Panc1 (cell line): ENCODE results near the gene POLE4. TPM values are rescaled to one million over a fixed set of nuclear protein-coding genes. Genes with fewer than 3 reads are reported as not detected.

Experiments
- ATAC-seq: fragments of 200-7000 bp; cut with Tn5 transposase; 2 replicates; pipeline ENCODE4 v1.9.1; 2020; ENCODE audit warnings: mild to moderate bottlenecking, moderate library complexity
- Bru-seq: library from RNA; stranded (reverse); fragments of 400-500 nt; gene quantifications from one replicate; lab custom pipeline; 2021; lab: Mats Ljungman, UMichigan
- BruChase-seq, 2 experiments: library from RNA; stranded (reverse); fragments of 400-500 nt; gene quantifications; one replicate each; lab custom pipeline; 2021; lab: Mats Ljungman, UMichigan
- BruUV-seq: library from RNA; stranded (reverse); fragments of 400-500 nt; replicated peaks from 2 replicates; lab custom pipeline; 2021; lab: Mats Ljungman, UMichigan
- CTCF ChIA-PET: fragments of 300-600 bp; sonication (Branson Sonifier 250); formaldehyde crosslinking; loops from one replicate; lab custom pipeline; 2022; ENCODE audit warnings: antibody characterized with exemption; lab: Charles Lee
- POLR2A ChIA-PET: fragments of 300-600 bp; sonication (Branson Sonifier 250); formaldehyde crosslinking; loops from one replicate; lab custom pipeline; 2022; ENCODE audit warnings: antibody characterized with exemption; lab: Charles Lee
- DNase-seq: peaks from one replicate; pipeline ENCODE4 v3.0.0-alpha.2; 2010; ENCODE audit warnings: low read depth, low spot score
- H3K27ac ChIP-seq: 2 replicates; pipeline ENCODE4 v1.5.1; 2011; ENCODE audit warnings: mild to moderate bottlenecking, low read length, inconsistent platforms
- H3K27me3 ChIP-seq: fragments of 200-500 bp; sonication (Bioruptor generic); 2 replicates; pipeline ENCODE4 v1.6.0; 2014; ENCODE audit warnings: low read length, inconsistent platforms; ENCODE audit not compliant: control insufficient read depth, insufficient read depth
- H3K36me3 ChIP-seq: fragments of 200-500 bp; sonication (Bioruptor generic); 2 replicates; pipeline ENCODE4 v1.5.1; 2014; ENCODE audit warnings: inconsistent platforms, mild to moderate bottlenecking, low read length, moderate library complexity; ENCODE audit not compliant: control insufficient read depth, insufficient read depth
- H3K4me1 ChIP-seq: 2 replicates; pipeline ENCODE4 v1.5.1; 2011; ENCODE audit warnings: inconsistent platforms, mild to moderate bottlenecking, low read length, moderate library complexity; ENCODE audit not compliant: control insufficient read depth, insufficient read depth
- H3K4me3 ChIP-seq, 2 experiments: 2 replicates each; pipeline ENCODE4 v1.5.1; 2011 to 2012; ENCODE audit warnings: low read depth in 2 of 2, low read length in 2 of 2, mild to moderate bottlenecking in 2 of 2, inconsistent platforms in 1 of 2, moderate library complexity in 1 of 2
- H3K9me3 ChIP-seq: fragments of 200-500 bp; sonication (Bioruptor generic); 2 replicates; pipeline ENCODE4 v1.5.1; 2014; ENCODE audit warnings: low read depth, mild to moderate bottlenecking, inconsistent platforms, low read length, moderate library complexity; ENCODE audit not compliant: control insufficient read depth, insufficient read depth
- POLR2AphosphoS5 ChIP-seq: IDR thresholded peaks from 2 replicates; pipeline ENCODE4 v1.6.1; 2012; ENCODE audit warnings: mild to moderate bottlenecking, low read depth, low read length, moderate library complexity
- SIN3A ChIP-seq: IDR thresholded peaks from 2 replicates; pipeline ENCODE4 v1.6.1; 2012; ENCODE audit warnings: low read depth, mild to moderate bottlenecking, low read length, moderate library complexity, borderline replicate concordance; ENCODE audit not compliant: insufficient read depth
- TCF7L2 ChIP-seq: IDR thresholded peaks from 2 replicates; pipeline ENCODE4 v1.6.1; 2011; ENCODE audit warnings: mild to moderate bottlenecking, low read depth, low read length, inconsistent platforms
- in situ Hi-C: cut with HindIII; loops from 2 replicates; pipeline ENCODE4 v1.10.0; 2016; ENCODE audit warnings: low sequenced_read_pairs, low pct_unique_long_range_greater_than_20kb
- intact Hi-C: fragments of 100-400 bp; cut with micrococcal nuclease; formaldehyde crosslinking; loops from one replicate; pipeline ENCODE4 v1.10.0; 2022; ENCODE audit not compliant: unreplicated experiment
- long read RNA-seq: library from polyadenylated mRNA; unstranded; transcript quantifications from one replicate; pipeline ENCODE4 v2.0.0, GENCODE V29; 2021; ENCODE audit not compliant: unreplicated experiment
- polyA plus RNA-seq: library from polyadenylated mRNA; unstranded; fragments of >200 nt; gene quantifications from one replicate; pipeline ENCODE4 v1.2.1, GENCODE V29; 2012; ENCODE audit warnings: missing spikeins; ENCODE audit not compliant: insufficient read length
- total RNA-seq: library from RNA; stranded (reverse); gene quantifications from one replicate; pipeline ENCODE4 v1.2.1, GENCODE V29; 2021; ENCODE audit not compliant: unreplicated experiment
- TF ChIP-seq, protein P1 (sequence below), 2 experiments: IDR thresholded peaks; 2 replicates each; pipeline ENCODE4 v1.6.1; 2011 to 2012; ENCODE audit warnings: low read depth in 2 of 2, control low read depth in 1 of 2, low read length in 1 of 2, mild to moderate bottlenecking in 1 of 2, moderate library complexity in 1 of 2; ENCODE audit not compliant: insufficient read depth in 1 of 2
- TF ChIP-seq, protein P2 (sequence below): fragments of 450-650 bp; IDR thresholded peaks from 2 replicates; pipeline ENCODE4 v1.5.1; 2017; ENCODE audit warnings: mild to moderate bottlenecking

The POLE4 gene, protein sequence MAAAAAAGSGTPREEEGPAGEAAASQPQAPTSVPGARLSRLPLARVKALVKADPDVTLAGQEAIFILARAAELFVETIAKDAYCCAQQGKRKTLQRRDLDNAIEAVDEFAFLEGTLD
- total RNA-seq (103 TPM), Bru-seq, nascent RNA (percentile 87 among the genes with signal in this experiment), BruChase-seq, experiment 1, labeled RNA remaining after a 2-hour chase (percentile 89 among the genes with signal in this experiment), BruChase-seq, experiment 2, labeled RNA remaining after a 6-hour chase (percentile 77 among the genes with signal in this experiment)
- polyA plus RNA-seq, result 101 TPM
- long read RNA-seq, transcript POLE4-205 (4 exons, 1,248 nt), result major isoform, 41 of 76 reads
- long read RNA-seq, partial matches to known transcripts, result 27 of 76 reads
- long read RNA-seq, other reads (novel, unspliced or antisense), result 6 of 76 reads

DNA sequence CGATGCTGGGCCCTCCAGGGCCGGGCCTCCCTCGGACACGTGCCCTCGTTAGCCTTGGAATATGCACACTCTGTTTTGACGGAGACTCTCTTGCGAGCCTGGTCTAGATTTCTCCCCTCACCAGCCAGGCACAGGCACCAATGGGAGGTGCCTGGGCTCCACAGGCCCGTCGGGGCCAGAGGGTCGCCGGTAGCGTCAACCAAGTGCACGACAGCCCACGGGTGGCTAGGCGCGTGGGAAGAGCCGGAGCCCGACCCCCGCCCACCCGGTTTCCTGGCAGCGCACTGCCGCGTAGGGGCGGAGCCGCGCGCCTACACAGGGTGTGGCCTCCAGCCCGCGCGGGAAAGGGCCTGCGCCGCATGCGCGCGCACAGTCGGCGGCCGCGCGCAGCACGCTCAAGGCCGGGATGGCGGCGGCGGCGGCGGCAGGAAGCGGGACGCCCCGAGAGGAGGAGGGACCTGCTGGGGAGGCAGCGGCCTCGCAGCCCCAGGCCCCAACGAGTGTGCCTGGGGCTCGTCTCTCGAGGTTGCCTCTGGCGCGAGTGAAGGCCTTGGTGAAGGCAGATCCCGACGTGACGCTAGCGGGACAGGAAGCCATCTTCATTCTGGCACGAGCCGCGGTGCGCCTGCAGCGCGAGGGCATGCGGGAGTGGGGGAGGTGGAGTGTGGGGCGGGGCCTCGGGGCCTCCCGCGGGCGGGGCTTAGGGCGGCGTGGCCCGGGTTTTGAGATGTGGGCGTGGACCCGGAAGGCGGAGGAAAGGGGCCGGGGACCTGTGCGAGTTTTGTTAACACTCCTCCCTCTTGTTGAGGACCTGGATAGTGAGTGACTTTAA, at the start of gene POLE4:
Gene POLE4 (plus strand): TSS at position 370 of the 832 bp plus-strand sequence. CDS start 37 bp downstream, at position 407.
- in situ Hi-C loops, result no loop called here
- H3K36me3 ChIP-seq, result no peaks in the 10 kb centered on the region; the same call in 1 of the 2 replicates
- BruUV-seq, result no TSS peak
- POLR2A ChIA-PET, result no interaction called here
- peak within 1 kb of the TSS; percentile 59 to 67 for H3K4me3 ChIP-seq
- CTCF ChIA-PET, result no interaction called here
- H3K4me1 ChIP-seq, result peaks cover 8% of the 10 kb centered on the region
- no peaks in the 10 kb centered on the region for H3K9me3 ChIP-seq
- H3K27ac ChIP-seq, result peak within 1 kb of the TSS; percentile 88
- DNase-seq, result peak; percentile 54
- peak; percentile 99 for ATAC-seq
- no peaks in the 10 kb centered on the region for H3K27me3 ChIP-seq
- intact Hi-C loops, result no loop called here
- peak; percentile 96 for TF ChIP-seq POLR2AphosphoS5
- TF ChIP-seq, protein P1, sequence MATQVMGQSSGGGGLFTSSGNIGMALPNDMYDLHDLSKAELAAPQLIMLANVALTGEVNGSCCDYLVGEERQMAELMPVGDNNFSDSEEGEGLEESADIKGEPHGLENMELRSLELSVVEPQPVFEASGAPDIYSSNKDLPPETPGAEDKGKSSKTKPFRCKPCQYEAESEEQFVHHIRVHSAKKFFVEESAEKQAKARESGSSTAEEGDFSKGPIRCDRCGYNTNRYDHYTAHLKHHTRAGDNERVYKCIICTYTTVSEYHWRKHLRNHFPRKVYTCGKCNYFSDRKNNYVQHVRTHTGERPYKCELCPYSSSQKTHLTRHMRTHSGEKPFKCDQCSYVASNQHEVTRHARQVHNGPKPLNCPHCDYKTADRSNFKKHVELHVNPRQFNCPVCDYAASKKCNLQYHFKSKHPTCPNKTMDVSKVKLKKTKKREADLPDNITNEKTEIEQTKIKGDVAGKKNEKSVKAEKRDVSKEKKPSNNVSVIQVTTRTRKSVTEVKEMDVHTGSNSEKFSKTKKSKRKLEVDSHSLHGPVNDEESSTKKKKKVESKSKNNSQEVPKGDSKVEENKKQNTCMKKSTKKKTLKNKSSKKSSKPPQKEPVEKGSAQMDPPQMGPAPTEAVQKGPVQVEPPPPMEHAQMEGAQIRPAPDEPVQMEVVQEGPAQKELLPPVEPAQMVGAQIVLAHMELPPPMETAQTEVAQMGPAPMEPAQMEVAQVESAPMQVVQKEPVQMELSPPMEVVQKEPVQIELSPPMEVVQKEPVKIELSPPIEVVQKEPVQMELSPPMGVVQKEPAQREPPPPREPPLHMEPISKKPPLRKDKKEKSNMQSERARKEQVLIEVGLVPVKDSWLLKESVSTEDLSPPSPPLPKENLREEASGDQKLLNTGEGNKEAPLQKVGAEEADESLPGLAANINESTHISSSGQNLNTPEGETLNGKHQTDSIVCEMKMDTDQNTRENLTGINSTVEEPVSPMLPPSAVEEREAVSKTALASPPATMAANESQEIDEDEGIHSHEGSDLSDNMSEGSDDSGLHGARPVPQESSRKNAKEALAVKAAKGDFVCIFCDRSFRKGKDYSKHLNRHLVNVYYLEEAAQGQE (IDR thresholded peaks at IDR 0.05; ENCODE audit: insufficient read depth in 1 of 2, low read depth in 2 of 2, low read length in 1 of 2), result 0 out of 4 replicates have a peak, but pooled peaks of 1 of the 2 experiments have one; percentile 10
- 0 out of 2 replicates have a peak, but pooled peaks have one; percentile 29 for TF ChIP-seq SIN3A
- TF ChIP-seq TCF7L2, result no peak
- TF ChIP-seq, protein P2, sequence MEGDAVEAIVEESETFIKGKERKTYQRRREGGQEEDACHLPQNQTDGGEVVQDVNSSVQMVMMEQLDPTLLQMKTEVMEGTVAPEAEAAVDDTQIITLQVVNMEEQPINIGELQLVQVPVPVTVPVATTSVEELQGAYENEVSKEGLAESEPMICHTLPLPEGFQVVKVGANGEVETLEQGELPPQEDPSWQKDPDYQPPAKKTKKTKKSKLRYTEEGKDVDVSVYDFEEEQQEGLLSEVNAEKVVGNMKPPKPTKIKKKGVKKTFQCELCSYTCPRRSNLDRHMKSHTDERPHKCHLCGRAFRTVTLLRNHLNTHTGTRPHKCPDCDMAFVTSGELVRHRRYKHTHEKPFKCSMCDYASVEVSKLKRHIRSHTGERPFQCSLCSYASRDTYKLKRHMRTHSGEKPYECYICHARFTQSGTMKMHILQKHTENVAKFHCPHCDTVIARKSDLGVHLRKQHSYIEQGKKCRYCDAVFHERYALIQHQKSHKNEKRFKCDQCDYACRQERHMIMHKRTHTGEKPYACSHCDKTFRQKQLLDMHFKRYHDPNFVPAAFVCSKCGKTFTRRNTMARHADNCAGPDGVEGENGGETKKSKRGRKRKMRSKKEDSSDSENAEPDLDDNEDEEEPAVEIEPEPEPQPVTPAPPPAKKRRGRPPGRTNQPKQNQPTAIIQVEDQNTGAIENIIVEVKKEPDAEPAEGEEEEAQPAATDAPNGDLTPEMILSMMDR, result no peak

DNA sequence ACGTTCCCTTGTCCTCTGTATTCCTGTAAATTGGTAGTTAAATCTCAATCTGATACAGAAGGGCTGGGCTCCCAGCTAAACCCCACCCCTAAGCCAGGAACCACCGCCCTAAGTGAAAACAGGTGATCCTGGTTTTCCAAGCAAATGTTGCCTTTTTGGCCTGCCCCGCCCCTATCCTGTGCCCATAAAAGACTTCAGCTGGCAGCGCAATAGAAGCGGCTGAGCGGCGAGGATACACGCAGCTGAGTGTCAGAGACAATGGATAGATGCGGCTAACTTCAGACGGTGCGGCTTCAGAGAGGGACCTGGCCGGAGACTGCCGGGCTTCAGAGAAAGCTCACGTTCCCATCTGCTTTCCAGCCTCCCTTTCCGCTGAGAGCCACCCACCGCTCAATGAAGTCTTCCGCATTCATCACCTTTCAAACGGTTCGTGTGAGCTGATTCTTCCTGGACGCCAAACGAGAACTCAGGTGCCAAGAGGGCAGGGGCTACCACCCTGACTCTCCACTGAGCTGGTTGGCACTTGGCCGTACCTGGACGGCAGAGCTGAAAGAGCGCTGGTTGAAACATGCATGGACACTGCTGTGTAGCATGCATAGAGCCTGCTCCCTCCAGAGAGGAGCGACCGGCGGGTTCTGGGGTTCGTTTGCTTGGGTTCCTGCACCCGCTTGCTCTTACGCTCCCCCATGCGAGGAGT, 49.5 kb upstream of the POLE4 start:
- Histone ChIP-seq H3K27ac (no peak overlapping the region), H3K9me3 (no peaks in the 10 kb centered on the region), H3K36me3 (no peaks in the 10 kb centered on the region), H3K4me3 (peak overlapping the region in 1 of 2 experiments; percentile 46; a peak in 2 of 4 replicates), H3K27me3 (no peaks in the 10 kb centered on the region), H3K4me1 (no peaks in the 10 kb centered on the region)
- TF ChIP-seq TCF7L2 (no peak), SIN3A (no peak), POLR2AphosphoS5 (no peak)
- TF ChIP-seq, protein P1 (IDR thresholded peaks at IDR 0.05; ENCODE audit: insufficient read depth in 1 of 2, low read depth in 2 of 2, low read length in 1 of 2), result no peak
- TF ChIP-seq, protein P2, result no peak
- in situ Hi-C loops (no loop called here), intact Hi-C loops (no loop called here)
- ChIA-PET CTCF (interaction anchor here (0.6 kb wide), 1 partner anchor 724 kb away, joined by 3 read pairs; no protein-coding TSS in a partner anchor), POLR2A (no interaction called here)
- DNase-seq (no peak), ATAC-seq (peak; percentile 65)
- no TSS peak for BruUV-seq
